Chondrocyte (in vitro differentiated cells): ENCODE data around the gene NSD2. TPM values are rescaled to one million over a fixed set of nuclear protein-coding genes. Genes with fewer than 3 reads are reported as not detected.

ENCODE experiments used
- DNase-seq: peaks from one replicate; pipeline ENCODE4 v3.0.0; 2021; ENCODE audit warnings: mixed read lengths, low spot score
- H3K27ac Mint-ChIP-seq: one replicate; pipeline ENCODE4 v1.8.0; 2021; ENCODE audit warnings: mild to moderate bottlenecking, moderate library complexity, mixed read lengths; ENCODE audit not compliant: unreplicated experiment
- H3K27me3 Mint-ChIP-seq: 2 replicates; pipeline ENCODE4 v1.8.0; 2021; ENCODE audit warnings: low read depth, mixed read lengths
- H3K36me3 Mint-ChIP-seq: 2 replicates; pipeline ENCODE4 v1.8.0; 2021; ENCODE audit warnings: low read depth, mixed read lengths
- H3K4me1 Mint-ChIP-seq: 2 replicates; pipeline ENCODE4 v1.8.0; 2021; ENCODE audit warnings: low read depth, mild to moderate bottlenecking, mixed read lengths
- H3K4me3 Mint-ChIP-seq: one replicate; pipeline ENCODE4 v1.8.0; 2021; ENCODE audit warnings: mild to moderate bottlenecking, moderate library complexity, mixed read lengths; ENCODE audit not compliant: unreplicated experiment
- H3K9me3 Mint-ChIP-seq: 2 replicates; pipeline ENCODE4 v1.8.0; 2021; ENCODE audit warnings: low read depth, mixed read lengths
- CTCF ChIP-seq: fragments of 200-600 bp; sonication (generic); IDR thresholded peaks from 2 replicates; pipeline ENCODE4 v1.5.0; 2021; ENCODE audit warnings: antibody characterized with exemption, mild to moderate bottlenecking, moderate library complexity
- total RNA-seq: library from RNA; stranded (reverse); gene quantifications from 3 replicates; pipeline ENCODE4 v1.2.1, GENCODE V29; 2021

The NSD2 gene
- total RNA-seq, 1 donor from 2014 or later = 53.5 TPM

GRCh38 chr4:1982124-1983052 is 111.2 kb downstream of the NSD2 start:
- H3K9me3 Mint-ChIP-seq = no peaks in the 10 kb centered on the region
- no peak overlapping the region for H3K4me3 Mint-ChIP-seq
- DNase-seq = no peak
- no peaks in the 10 kb centered on the region for H3K27me3 Mint-ChIP-seq
- no peak for TF ChIP-seq CTCF
- H3K36me3 Mint-ChIP-seq = peaks cover 27% of the 10 kb centered on the region
- H3K4me1 Mint-ChIP-seq = peaks cover 11% of the 10 kb centered on the region
- H3K27ac Mint-ChIP-seq = peak overlapping the region; percentile 57

- no peaks in the 10 kb centered on the region for H3K9me3 Mint-ChIP-seq
- no peak overlapping the region for H3K27ac Mint-ChIP-seq
- peaks cover 11% of the 10 kb centered on the region for H3K4me1 Mint-ChIP-seq
- no peak for TF ChIP-seq CTCF
- H3K36me3 Mint-ChIP-seq = peaks cover 24% of the 10 kb centered on the region
- H3K27me3 Mint-ChIP-seq = no peaks in the 10 kb centered on the region
- no peak for DNase-seq
- no peak overlapping the region for H3K4me3 Mint-ChIP-seq
Measured at GRCh38 chr4:1983053-1983845, 112.1 kb downstream of the NSD2 start.

- no peak for TF ChIP-seq CTCF
- Mint-ChIP-seq H3K27me3 (no peaks in the 10 kb centered on the region), H3K4me1 (peaks cover 11% of the 10 kb centered on the region), H3K4me3 (no peak overlapping the region), H3K27ac (no peak overlapping the region), H3K9me3 (no peaks in the 10 kb centered on the region), H3K36me3 (peaks cover 21% of the 10 kb centered on the region)
- no peak for DNase-seq
Measured at GRCh38 chr4:1983846-1984405, 112.7 kb downstream of the NSD2 start.

- no peak for TF ChIP-seq CTCF
- peak; percentile 43 for DNase-seq
- H3K27ac Mint-ChIP-seq = no peak overlapping the region
- H3K4me3 Mint-ChIP-seq = no peak overlapping the region
- H3K9me3 Mint-ChIP-seq = no peaks in the 10 kb centered on the region
- H3K36me3 Mint-ChIP-seq = peaks cover 16% of the 10 kb centered on the region
- H3K27me3 Mint-ChIP-seq = no peaks in the 10 kb centered on the region
- peaks cover 11% of the 10 kb centered on the region for H3K4me1 Mint-ChIP-seq
Measured at GRCh38 chr4:1984406-1985191, 113.4 kb downstream of the NSD2 start.
